Mesenchymal stem cell (in vitro differentiated cells and primary cell): ENCODE measurements around the gene SRRM5.

Experiments
- DNase-seq: peaks from one replicate; pipeline ENCODE4 v3.0.0-alpha.2; 2013
- H2AFZ ChIP-seq: one replicate; pipeline ENCODE4 v1.6.1; 2013; ENCODE audit warnings: low read depth, mild to moderate bottlenecking, control low read depth, inconsistent platforms, low read length, moderate library complexity
- H2AK5ac ChIP-seq: 2 replicates; pipeline ENCODE4 v1.6.1; 2013; ENCODE audit warnings: low read length, moderate library complexity, mild to moderate bottlenecking, inconsistent platforms; ENCODE audit not compliant: severe bottlenecking
- H2BK120ac ChIP-seq: one replicate; pipeline ENCODE4 v1.6.1; 2013; ENCODE audit warnings: low read depth, mild to moderate bottlenecking, inconsistent platforms, low read length, moderate library complexity
- H2BK12ac ChIP-seq, 2 experiments: one replicate each; pipeline ENCODE4 v1.6.1; 2013; ENCODE audit warnings: inconsistent platforms in 2 of 2, low read length in 2 of 2, mild to moderate bottlenecking in 2 of 2, moderate library complexity in 2 of 2, control low read depth in 1 of 2
- H2BK15ac ChIP-seq: one replicate; pipeline ENCODE4 v1.6.1; 2013; ENCODE audit warnings: mild to moderate bottlenecking, low read depth, inconsistent platforms; ENCODE audit not compliant: poor library complexity, severe bottlenecking
- H2BK5ac ChIP-seq: 2 replicates; pipeline ENCODE4 v1.6.1; 2013; ENCODE audit warnings: low read depth, mild to moderate bottlenecking, low read length, control low read depth, inconsistent platforms; ENCODE audit not compliant: poor library complexity, severe bottlenecking
- H3K14ac ChIP-seq, 2 experiments: one replicate each; pipeline ENCODE4 v1.6.1; 2013; ENCODE audit warnings: inconsistent platforms in 2 of 2, low read length in 2 of 2, control low read depth in 1 of 2, mild to moderate bottlenecking in 1 of 2, moderate library complexity in 1 of 2
- H3K18ac ChIP-seq, 2 experiments: one replicate each; pipeline ENCODE4 v1.6.1; 2013; ENCODE audit warnings: inconsistent platforms in 2 of 2, low read length in 2 of 2, control low read depth in 1 of 2, low read depth in 1 of 2, mild to moderate bottlenecking in 1 of 2
- H3K23ac ChIP-seq, 2 experiments: one replicate each; pipeline ENCODE4 v1.6.1; 2013; ENCODE audit warnings: inconsistent platforms in 2 of 2, low read length in 2 of 2, mild to moderate bottlenecking in 2 of 2, moderate library complexity in 2 of 2, control low read depth in 1 of 2
- H3K27ac ChIP-seq: 2 replicates; pipeline ENCODE4 v1.5.1; 2013; ENCODE audit warnings: mild to moderate bottlenecking, moderate library complexity, low read length, control low read depth, inconsistent platforms; ENCODE audit not compliant: poor library complexity, severe bottlenecking
- H3K27me3 ChIP-seq, 2 experiments: 2 replicates each; pipeline versions ENCODE4 v1.6.1 to v1.7.0; 2013; ENCODE audit warnings: low read length in 2 of 2, mild to moderate bottlenecking in 2 of 2, moderate library complexity in 2 of 2, control low read depth in 1 of 2, inconsistent platforms in 1 of 2; ENCODE audit not compliant: control insufficient read depth in 1 of 2, insufficient read depth in 1 of 2
- H3K36me3 ChIP-seq, 2 experiments: 2 replicates each; pipeline versions ENCODE4 v1.6.1 to v1.7.0; 2013; ENCODE audit warnings: low read length in 2 of 2, control low read depth in 1 of 2, inconsistent platforms in 1 of 2, low read depth in 1 of 2, mild to moderate bottlenecking in 1 of 2; ENCODE audit not compliant: insufficient read depth in 2 of 2, control insufficient read depth in 1 of 2
- H3K4ac ChIP-seq, 2 experiments: one replicate each; pipeline ENCODE4 v1.6.1; 2013; ENCODE audit warnings: inconsistent platforms in 2 of 2, low read length in 2 of 2, mild to moderate bottlenecking in 2 of 2, moderate library complexity in 2 of 2, control low read depth in 1 of 2, low read depth in 1 of 2
- H3K4me1 ChIP-seq: 2 replicates; pipeline ENCODE4 v1.6.1; 2013; ENCODE audit warnings: low read depth, low read length, control low read depth; ENCODE audit not compliant: control insufficient read depth, insufficient read depth
- H3K4me2 ChIP-seq: 2 replicates; pipeline ENCODE4 v1.6.1; 2013; ENCODE audit warnings: low read length, mild to moderate bottlenecking, inconsistent platforms; ENCODE audit not compliant: poor library complexity, severe bottlenecking
- H3K4me3 ChIP-seq, 2 experiments: 2 replicates each; pipeline versions ENCODE4 v1.5.1 to v1.7.0; 2013; ENCODE audit warnings: low read length in 2 of 2, mild to moderate bottlenecking in 2 of 2, control low read depth in 1 of 2, low read depth in 1 of 2; ENCODE audit not compliant: insufficient read depth in 1 of 2
- H3K79me1 ChIP-seq: replicated peaks from 2 replicates; pipeline ENCODE4 v1.6.1; 2013; ENCODE audit warnings: mild to moderate bottlenecking, control low read depth, low read length, inconsistent platforms; ENCODE audit not compliant: poor library complexity, severe bottlenecking
- H3K9ac ChIP-seq: 2 replicates; pipeline ENCODE4 v1.7.0; 2013; ENCODE audit warnings: mild to moderate bottlenecking, low read length, moderate library complexity
- H3K9me3 ChIP-seq: 2 replicates; pipeline ENCODE4 v1.7.0; 2013; ENCODE audit warnings: mild to moderate bottlenecking, low read length; ENCODE audit not compliant: control insufficient read depth
- H4K8ac ChIP-seq: one replicate; pipeline ENCODE4 v1.6.1; 2013; ENCODE audit warnings: inconsistent platforms, mild to moderate bottlenecking, low read length, moderate library complexity
- H4K91ac ChIP-seq: one replicate; pipeline ENCODE4 v1.6.1; 2013; ENCODE audit warnings: mild to moderate bottlenecking, low read length, inconsistent platforms
- WGBS: methylation state at CpG from one replicate; pipeline ENCODE4 v1.1.7; 2013; ENCODE audit warnings: mixed read lengths; 5-methylcytosine and 5-hydroxymethylcytosine counted together

Gene SRRM5

GRCh38 chr19:43564800-43565199 is 47.1 kb upstream of the SRRM5 start:
- H3K36me3 ChIP-seq, result peaks cover 4 to 16% of the 10 kb centered on the region in 2 experiments
- H3K4me3 ChIP-seq, result no peak overlapping the region
- no peak for DNase-seq
- no peak overlapping the region for H4K91ac ChIP-seq
- no peak overlapping the region for H2BK120ac ChIP-seq
- no peak overlapping the region for H3K23ac ChIP-seq
- no peak overlapping the region for H3K27ac ChIP-seq
- no peak overlapping the region for H2BK15ac ChIP-seq
- H3K79me1 ChIP-seq, result peaks cover 14% of the 10 kb centered on the region
- H2AFZ ChIP-seq, result no peak overlapping the region
- WGBS, result 96% methylated on average over 9 of the region's 9 CpGs
- H3K4me1 ChIP-seq, result peaks cover 18% of the 10 kb centered on the region
- H4K8ac ChIP-seq, result no peak overlapping the region
- no peak overlapping the region for H3K18ac ChIP-seq
- H3K4me2 ChIP-seq, result no peak overlapping the region
- no peaks in the 10 kb centered on the region for H3K9me3 ChIP-seq
- H2BK5ac ChIP-seq, result no peak overlapping the region
- H3K27me3 ChIP-seq, result no peaks in the 10 kb centered on the region
- no peak overlapping the region for H2AK5ac ChIP-seq
- H3K9ac ChIP-seq, result no peak overlapping the region
- no peak overlapping the region for H3K14ac ChIP-seq
- H2BK12ac ChIP-seq, result no peak overlapping the region
- no peak overlapping the region for H3K4ac ChIP-seq

DNA sequence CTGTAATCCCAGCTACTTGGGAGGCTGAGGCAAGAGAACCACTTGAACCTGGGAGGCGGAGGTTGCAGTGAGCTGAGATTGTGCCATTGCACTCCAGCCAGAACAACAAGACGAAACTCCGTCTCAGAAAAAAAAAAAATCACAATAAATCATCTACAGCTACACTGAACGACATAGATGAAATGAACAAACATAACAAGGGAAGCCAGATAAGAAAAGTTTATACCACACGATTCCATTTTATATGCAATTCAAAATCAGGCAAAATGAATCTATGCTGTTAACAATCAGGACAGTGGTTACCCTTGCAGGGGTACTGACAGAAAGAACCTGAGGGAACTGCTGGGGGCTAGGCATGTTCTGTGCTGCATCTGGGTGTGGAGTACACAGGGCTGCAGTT is 42.2 kb upstream of the SRRM5 start:
- no peak overlapping the region for H4K91ac ChIP-seq
- H3K79me1 ChIP-seq, result peaks cover 33% of the 10 kb centered on the region
- DNase-seq, result no peak
- no peaks in the 10 kb centered on the region for H3K27me3 ChIP-seq
- no peak overlapping the region for H2BK15ac ChIP-seq
- peaks cover 4% of the 10 kb centered on the region for H3K4me1 ChIP-seq
- no peak overlapping the region for H3K4me3 ChIP-seq
- H3K36me3 ChIP-seq, result peaks cover 0 to 20% of the 10 kb centered on the region in 2 experiments
- no peak overlapping the region for H3K9ac ChIP-seq
- H4K8ac ChIP-seq, result no peak overlapping the region
- H3K23ac ChIP-seq, result no peak overlapping the region
- no peaks in the 10 kb centered on the region for H3K9me3 ChIP-seq
- 100% methylated on average over 4 of the region's 5 CpGs for WGBS
- H2BK120ac ChIP-seq, result no peak overlapping the region
- no peak overlapping the region for H2AK5ac ChIP-seq
- H3K27ac ChIP-seq, result no peak overlapping the region
- no peak overlapping the region for H3K14ac ChIP-seq
- no peak overlapping the region for H3K4me2 ChIP-seq
- H3K4ac ChIP-seq, result no peak overlapping the region
- H3K18ac ChIP-seq, result no peak overlapping the region
- H2BK12ac ChIP-seq, result no peak overlapping the region
- no peak overlapping the region for H2BK5ac ChIP-seq
- no peak overlapping the region for H2AFZ ChIP-seq

- Histone ChIP-seq H3K9ac (no peak overlapping the region), H3K23ac (no peak overlapping the region), H3K9me3 (no peaks in the 10 kb centered on the region), H3K36me3 (peaks cover 0 to 20% of the 10 kb centered on the region in 2 experiments), H2AFZ (no peak overlapping the region), H3K27me3 (no peaks in the 10 kb centered on the region), H2BK5ac (no peak overlapping the region), H3K18ac (no peak overlapping the region), H3K14ac (no peak overlapping the region), H3K4me2 (no peak overlapping the region), H3K27ac (no peak overlapping the region), H3K79me1 (peaks cover 31% of the 10 kb centered on the region), H2BK120ac (no peak overlapping the region), H2BK15ac (no peak overlapping the region), H3K4me1 (peaks cover 5% of the 10 kb centered on the region), H3K4ac (no peak overlapping the region), H2BK12ac (no peak overlapping the region), H2AK5ac (no peak overlapping the region), H4K91ac (no peak overlapping the region), H4K8ac (no peak overlapping the region), H3K4me3 (no peak overlapping the region)
- WGBS, result 89% methylated on average over 5 of the region's 5 CpGs
- no peak for DNase-seq
Observed at GRCh38 chr19:43570174-43570791, 41.6 kb upstream of the SRRM5 start.

DNA sequence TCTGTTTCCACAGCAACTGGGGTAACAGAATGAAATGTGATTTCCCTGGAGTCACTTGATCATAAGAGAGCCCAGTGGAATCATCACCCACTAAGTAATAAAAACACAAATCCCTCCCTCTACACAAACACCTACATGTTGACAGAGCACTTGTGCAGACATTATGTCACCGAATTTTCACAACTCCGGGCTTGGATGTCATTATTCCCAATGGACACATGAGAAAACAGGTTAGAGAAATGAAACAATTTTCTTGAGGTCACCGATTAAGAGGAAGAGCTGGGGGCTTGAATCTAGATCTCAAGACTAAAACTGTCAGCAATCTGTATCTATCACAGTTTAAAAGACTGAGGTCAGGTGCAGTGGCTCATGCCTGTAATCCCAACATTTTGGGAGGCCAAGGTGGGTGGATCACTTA is 39.7 kb upstream of the SRRM5 start:
- Histone ChIP-seq H3K14ac (no peak overlapping the region), H4K8ac (no peak overlapping the region), H2AFZ (no peak overlapping the region), H3K9me3 (no peaks in the 10 kb centered on the region), H3K18ac (no peak overlapping the region), H2BK5ac (no peak overlapping the region), H3K27me3 (no peaks in the 10 kb centered on the region), H3K27ac (no peak overlapping the region), H3K36me3 (peaks cover 0 to 20% of the 10 kb centered on the region in 2 experiments), H2AK5ac (no peak overlapping the region), H4K91ac (no peak overlapping the region), H3K4me2 (no peak overlapping the region), H2BK120ac (no peak overlapping the region), H3K79me1 (peaks cover 34% of the 10 kb centered on the region), H3K4me1 (peaks cover 10% of the 10 kb centered on the region), H3K4ac (no peak overlapping the region), H2BK15ac (no peak overlapping the region), H3K9ac (no peak overlapping the region), H3K4me3 (no peak overlapping the region), H3K23ac (no peak overlapping the region), H2BK12ac (no peak overlapping the region)
- DNase-seq, result no peak
- 96% methylated on average over 3 of the region's 3 CpGs for WGBS
